GM18909 (cell line): ENCODE results near the gene TBX2.

Source experiments
- ATAC-seq: cut with Tn5 transposase; IDR thresholded peaks from one replicate; pipeline ENCODE4 v1.9.1; 2021; ENCODE audit warnings: mild to moderate bottlenecking; ENCODE audit not compliant: unreplicated experiment, poor library complexity

The TBX2 gene

DNA sequence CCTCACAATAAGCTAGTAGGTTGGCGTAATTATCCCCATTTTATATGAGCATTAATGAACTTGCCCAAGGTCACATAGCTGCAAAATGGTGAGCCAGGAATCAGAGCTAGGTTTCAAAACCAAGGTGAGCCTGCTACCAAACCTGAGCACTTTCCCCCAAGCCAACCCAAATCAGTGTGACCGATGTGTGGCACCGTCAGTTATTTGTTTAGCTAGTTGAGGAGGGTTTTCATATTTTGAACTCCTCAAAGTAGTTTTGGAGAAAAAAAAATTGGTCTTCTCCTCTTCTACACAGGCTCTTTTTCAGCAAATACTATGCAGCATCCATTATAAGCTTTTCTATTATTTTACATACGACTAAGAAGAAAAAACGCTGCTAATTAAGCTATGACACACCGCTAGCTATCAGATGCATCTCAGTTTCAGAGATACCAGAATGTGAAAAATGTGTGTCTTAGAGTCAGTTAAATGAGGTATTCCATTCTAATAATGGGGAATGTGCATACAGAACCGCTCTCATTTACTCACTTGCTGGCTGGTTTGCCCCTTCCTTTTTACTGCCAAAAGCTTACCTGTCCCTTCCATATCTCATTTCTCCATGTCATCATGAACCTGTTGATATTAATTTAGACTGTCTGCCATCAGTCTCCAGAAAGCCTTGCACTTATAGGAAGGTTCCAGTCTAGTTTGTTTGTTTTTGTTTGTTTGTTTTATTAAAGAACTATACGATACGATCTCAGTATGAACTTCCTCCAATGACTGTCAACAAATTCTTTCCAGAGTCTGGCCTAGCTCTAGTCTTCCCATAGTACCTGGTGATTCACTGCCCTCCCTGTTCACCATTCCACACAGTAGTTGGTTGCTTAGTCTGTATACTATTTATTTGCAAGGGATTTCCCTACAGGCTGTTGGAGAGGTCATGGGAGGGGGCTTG, 50.3 kb downstream of the TBX2 start:
- ATAC-seq = no peak

DNA sequence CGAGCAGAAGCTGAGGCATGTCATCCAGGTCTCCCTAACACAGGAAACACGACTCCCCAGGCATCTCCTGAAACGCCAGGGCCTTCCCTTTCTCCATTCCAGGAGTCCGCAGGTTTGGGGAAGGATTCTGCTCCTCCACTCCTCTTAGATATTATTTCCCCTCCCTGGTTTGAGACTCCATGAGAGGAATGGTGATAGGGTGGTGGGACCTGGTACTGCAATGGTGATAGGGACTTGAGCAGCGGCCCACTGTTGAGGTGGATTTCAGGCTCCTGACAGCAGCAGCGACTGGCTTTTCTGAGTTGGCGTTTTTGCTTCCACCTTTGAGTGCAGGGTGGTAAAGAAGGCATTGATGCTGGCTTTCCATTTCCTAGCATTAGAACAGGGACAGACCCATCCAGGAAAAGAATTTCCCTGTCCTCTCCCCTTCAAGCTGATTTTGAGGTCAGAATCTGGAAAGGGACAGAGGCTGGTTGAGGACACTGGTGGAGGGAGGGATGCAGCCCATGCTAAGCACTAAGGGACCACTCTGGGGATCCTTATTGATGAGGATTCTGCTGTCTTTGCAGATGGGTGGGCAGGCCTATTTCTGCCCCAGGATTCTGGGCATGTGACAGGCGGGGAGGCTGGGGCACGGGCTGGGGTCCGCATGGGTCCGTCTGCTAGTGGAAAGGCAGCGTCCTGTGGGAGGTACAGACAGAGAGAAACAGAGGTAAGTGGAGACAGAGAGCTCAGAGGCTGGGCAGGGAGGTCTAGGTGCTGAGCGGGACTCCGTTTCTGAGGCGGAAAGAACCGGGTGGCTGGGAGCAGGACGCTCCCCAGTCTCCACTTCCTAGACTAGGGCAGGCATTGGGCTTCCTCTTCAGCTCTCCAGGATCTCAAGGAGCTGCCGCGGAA, 51.2 kb downstream of the TBX2 start:
- no peak for ATAC-seq

- no peak for ATAC-seq
Observed at GRCh38 chr17:61451538-61452300, 52.1 kb downstream of the TBX2 start.

- ATAC-seq = no peak
Observed at GRCh38 chr17:61452301-61453290, 53.0 kb downstream of the TBX2 start, which contains the start of gene TBX4. Gene TBX4 (plus strand): TSS chr17:61452422. CDS start chr17:61456491, 4,069 bp downstream.

- no peak for ATAC-seq
Observed at GRCh38 chr17:61453566-61454380, 54.1 kb downstream of the TBX2 start.

- no peak for ATAC-seq
Observed at GRCh38 chr17:61454381-61455323, 55.0 kb downstream of the TBX2 start.

DNA sequence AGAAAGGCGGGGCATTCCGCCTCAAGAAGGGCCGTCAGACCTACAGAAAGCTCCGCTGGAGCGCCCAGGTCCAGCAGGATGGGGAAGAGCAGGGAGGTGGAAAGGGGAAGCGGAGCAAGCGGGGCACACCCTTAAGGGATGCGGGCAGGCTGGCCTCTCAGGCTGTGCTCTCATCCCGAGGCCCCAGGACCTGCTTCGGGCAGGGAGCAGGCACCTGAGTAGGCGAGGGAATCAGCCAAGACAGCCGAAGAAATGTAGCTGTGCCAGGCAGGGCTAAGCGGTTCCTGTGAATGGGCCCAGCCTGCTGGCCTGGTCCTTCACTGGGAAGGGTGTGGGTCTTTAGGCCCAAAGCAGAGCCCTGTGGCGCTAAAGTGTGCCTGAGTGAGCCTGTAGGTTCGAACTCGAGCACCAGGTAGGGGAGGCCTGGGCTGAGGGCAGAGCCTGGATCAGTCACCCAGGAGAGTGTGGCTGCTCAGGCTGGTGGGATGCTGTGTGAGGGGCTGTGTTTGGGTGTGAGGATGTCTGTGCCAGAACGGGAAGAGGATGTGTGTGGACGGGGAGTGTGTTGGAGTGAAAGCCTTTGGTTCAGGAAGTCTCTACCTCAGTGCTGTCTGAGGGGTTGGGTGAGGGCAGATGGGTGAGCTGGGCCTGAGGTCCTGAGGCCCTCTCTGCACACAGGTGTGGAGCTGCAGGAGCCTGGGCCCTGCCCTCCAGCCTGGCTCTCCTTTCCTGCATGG, 55.8 kb downstream of the TBX2 start:
- no peak for ATAC-seq

- ATAC-seq = no peak
Observed at GRCh38 chr17:61456061-61456681, 56.5 kb downstream of the TBX2 start.

GRCh38 chr17:61456688-61457225, 57.1 kb downstream of the TBX2 start:
- ATAC-seq = no peak

DNA sequence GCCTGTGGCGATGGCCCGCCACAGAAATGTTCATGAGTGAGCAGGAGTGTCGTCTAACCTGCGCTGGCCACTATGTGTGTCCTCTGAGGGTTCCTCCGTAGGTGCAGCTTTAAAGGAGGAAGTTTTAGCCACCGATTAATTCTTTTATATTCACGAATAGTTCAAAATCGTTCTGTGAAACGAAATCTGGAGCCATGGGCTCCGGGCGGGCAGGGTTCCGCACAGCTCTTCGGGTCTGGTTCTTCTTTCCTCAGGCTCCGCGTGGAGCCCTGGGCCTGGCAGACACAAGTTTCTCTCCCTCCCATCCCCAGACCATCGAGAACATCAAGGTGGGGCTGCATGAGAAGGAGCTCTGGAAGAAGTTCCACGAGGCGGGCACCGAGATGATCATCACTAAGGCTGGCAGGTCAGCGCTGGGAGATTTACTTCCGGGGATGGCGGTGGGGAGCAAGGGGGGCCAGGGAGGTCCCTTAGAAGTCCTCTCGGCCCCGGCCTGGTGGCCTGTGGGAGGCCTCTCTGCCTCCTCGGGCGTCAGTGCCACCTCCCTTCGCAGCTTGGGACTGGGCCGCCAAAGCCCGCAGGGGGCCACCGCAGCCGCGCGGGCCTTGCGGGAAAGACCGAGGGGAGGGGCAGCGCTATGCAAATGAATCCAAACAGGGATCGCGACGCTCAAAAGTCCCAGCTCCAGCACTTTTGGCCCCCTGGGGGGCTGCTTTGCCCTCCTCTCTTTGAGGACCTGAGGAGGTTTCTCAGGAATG, 57.8 kb downstream of the TBX2 start:
- no peak for ATAC-seq

- ATAC-seq = no peak
Observed at GRCh38 chr17:61458000-61458399, 58.4 kb downstream of the TBX2 start.

- ATAC-seq = no peak
Observed at GRCh38 chr17:61458421-61459141, 58.9 kb downstream of the TBX2 start.
